Kidney (tissue), 22 donors: ENCODE data around the gene CAMK1D. TPM values are rescaled to one million over a fixed set of nuclear protein-coding genes. Genes with fewer than 3 reads are reported as not detected.
"Not testable (repeated sequence)": the region's sequence is repeated elsewhere in the genome, so short reads cannot be mapped to it uniquely, and the experiment has no call there.

Experiments used
- DNase-seq, 5 donors: peaks; one replicate each; pipeline ENCODE4 v3.0.0-alpha.2; 2013 to 2020
- FAIRE-seq: peaks from 2 replicates; lab custom pipeline; 2012; peaks lifted over from hg19 to GRCh38; lab: Jason Lieb, UNC
- H3K27ac ChIP-seq, 2 donors: one replicate each; pipeline ENCODE4 v1.7.0; 2013; ENCODE audit warnings: low read depth in 2 of 2, low read length in 2 of 2, inconsistent platforms in 1 of 2
- H3K27me3 ChIP-seq: one replicate; pipeline ENCODE4 v1.7.1; 2013; ENCODE audit warnings: low read length, inconsistent platforms; ENCODE audit not compliant: control insufficient read depth, insufficient read depth
- H3K36me3 ChIP-seq, 3 donors: one replicate each; pipeline versions ENCODE4 v1.7.0 to v1.7.1; 2013; ENCODE audit warnings: low read length in 3 of 3, control low read depth in 1 of 3, inconsistent platforms in 1 of 3; ENCODE audit not compliant: insufficient read depth in 3 of 3, control insufficient read depth in 2 of 3
- H3K4me1 ChIP-seq, 3 donors: one replicate each; pipeline versions ENCODE4 v1.7.0 to v1.7.1; 2013; ENCODE audit warnings: low read length in 3 of 3, inconsistent platforms in 1 of 3, low read depth in 1 of 3; ENCODE audit not compliant: control insufficient read depth in 2 of 3, insufficient read depth in 2 of 3
- H3K4me3 ChIP-seq, 3 donors: one replicate each; pipeline versions ENCODE4 v1.7.0 to v1.8.1; 2013; ENCODE audit warnings: low read length in 3 of 3, control low read depth in 1 of 3, inconsistent platforms in 1 of 3
- H3K9ac ChIP-seq, 3 donors: one replicate each; pipeline versions ENCODE4 v1.7.0 to v1.7.1; 2013; ENCODE audit warnings: low read length in 3 of 3, control low read depth in 1 of 3, inconsistent platforms in 1 of 3
- H3K9me3 ChIP-seq, 3 donors: one replicate each; pipeline versions ENCODE4 v1.7.0 to v1.7.1; 2013; ENCODE audit warnings: low read length in 3 of 3, control low read depth in 1 of 3, inconsistent platforms in 1 of 3; ENCODE audit not compliant: control insufficient read depth in 2 of 3, insufficient read depth in 1 of 3
- intact Hi-C: fragments of 100-400 bp; cut with DNase I; formaldehyde crosslinking; loops from one replicate; pipeline ENCODE4 v1.11.1; 2022
- long read RNA-seq, 10 donors: library from polyadenylated mRNA in 1 of 10; unstranded in 1 of 10; transcript quantifications; one replicate each; pipeline ENCODE4 v2.0.0 and lab custom pipeline, GENCODE V29; 2021 to 2026
- polyA plus RNA-seq: library from polyadenylated mRNA; stranded (reverse); fragments of 350-450 nt; fragmentation: Illumina TruSeq; extraction: RNeasy Lipid Tissue Mini Kit (QIAGEN cat#74804); gene quantifications from one replicate; pipeline ENCODE4 v1.2.3, GENCODE V29; 2014; ENCODE audit warnings: low read depth, low replicate concordance; ENCODE audit not compliant: insufficient read depth
- total RNA-seq: library from RNA; stranded (reverse); fragmentation: NEBNext Ultra II Directional; extraction: Animal tissue kit (Norgen Biotek cat#: 25700); gene quantifications from one replicate; pipeline ENCODE4 v1.2.1, GENCODE V29; 2021
- TF ChIP-seq, protein P1 (sequence below): IDR thresholded peaks from 3 replicates; pipeline ENCODE4 v1.5.1; 2012; ENCODE audit warnings: mild to moderate bottlenecking, moderate library complexity, borderline replicate concordance; ENCODE audit not compliant: insufficient read depth; ENCODE audit errors: extremely low read depth
- donor health status: control.
- donor health status: control.
- donor health status: control.
- donor health status: control.
- donor health status: control.
- donor health status: DM: yes; HTN: yes; CAD: no.
- donor health status: Normal renal cell carcinoma (clear cell type).

The CAMK1D gene
- total RNA-seq: 13.7 TPM
- 1.1 TPM for polyA plus RNA-seq
- long read RNA-seq, donor 1: 0 reads
- long read RNA-seq, donor 2: 0 reads
- long read RNA-seq, donor 3: 0 reads
- long read RNA-seq, donor 4: 0 reads
- long read RNA-seq, donor 5: 0 reads
- long read RNA-seq, donor 6: 0 reads
- long read RNA-seq, donor 7, partial matches to known transcripts: 1 of 9 reads
- long read RNA-seq, donor 7, other reads (novel, unspliced or antisense): 8 of 9 reads
- long read RNA-seq, donor 8: 0 reads
- long read RNA-seq, donor 9: 0 reads
- long read RNA-seq, donor 10, partial matches to known transcripts: 7 of 7 reads
- long read RNA-seq, donor 10, other reads (novel, unspliced or antisense): 0 of 7 reads

DNA sequence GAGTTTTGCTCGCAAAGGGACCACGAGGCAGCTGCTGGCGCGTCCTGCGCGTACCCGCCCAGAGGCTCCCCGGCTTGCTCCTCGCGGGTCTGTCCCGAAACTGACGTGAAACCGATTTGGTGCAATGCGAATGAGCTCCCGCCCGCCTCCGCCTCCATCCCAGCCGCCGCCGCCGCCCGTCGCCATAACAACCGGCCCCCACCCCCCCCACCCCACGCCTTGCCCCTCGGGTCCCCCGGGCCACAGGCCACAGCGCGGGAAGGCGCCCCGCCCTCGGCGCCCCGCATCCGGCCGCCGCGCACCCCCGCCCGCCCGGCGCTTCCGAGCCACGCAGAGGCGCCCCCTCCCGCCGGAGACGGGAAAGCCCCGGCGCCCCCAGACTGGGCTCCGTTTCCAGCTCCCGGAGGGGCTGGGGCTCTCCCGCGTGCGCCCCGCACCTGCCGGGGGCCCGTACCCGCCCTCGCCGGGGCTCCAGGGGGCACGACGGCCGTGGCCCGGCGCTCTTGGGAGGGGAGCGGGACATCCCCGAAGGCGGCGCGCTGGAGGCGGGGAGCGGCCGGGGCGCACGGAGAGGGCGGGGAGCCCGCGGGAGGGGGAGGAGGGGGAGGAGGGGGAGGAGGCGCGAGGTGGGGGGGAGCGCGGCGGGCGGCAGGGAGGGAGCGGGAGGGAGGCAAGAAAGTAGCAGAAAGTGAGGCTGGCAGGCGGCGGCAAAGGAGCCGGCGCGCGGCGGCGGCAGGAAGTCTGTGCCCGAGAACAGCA is at the start of gene CAMK1D:
CAMK1D (plus strand) TSS at position 678 of the 759 bp plus-strand sequence.
- Histone ChIP-seq H3K36me3 (no peaks in the 10 kb centered on the region), H3K9me3 (no peaks in the 10 kb centered on the region), H3K27me3 (no peaks in the 10 kb centered on the region), H3K9ac (peak within 1 kb of the TSS; percentile 6 to 67 (median 44)), H3K27ac (peak within 1 kb of the TSS; percentile 43 to 60), H3K4me3 (peak within 1 kb of the TSS; percentile 73 to 84 (median 78)), H3K4me1 (peaks cover 0 to 15% (median 3%) of the 10 kb centered on the region in 3 donors)
- TF ChIP-seq, protein P1, sequence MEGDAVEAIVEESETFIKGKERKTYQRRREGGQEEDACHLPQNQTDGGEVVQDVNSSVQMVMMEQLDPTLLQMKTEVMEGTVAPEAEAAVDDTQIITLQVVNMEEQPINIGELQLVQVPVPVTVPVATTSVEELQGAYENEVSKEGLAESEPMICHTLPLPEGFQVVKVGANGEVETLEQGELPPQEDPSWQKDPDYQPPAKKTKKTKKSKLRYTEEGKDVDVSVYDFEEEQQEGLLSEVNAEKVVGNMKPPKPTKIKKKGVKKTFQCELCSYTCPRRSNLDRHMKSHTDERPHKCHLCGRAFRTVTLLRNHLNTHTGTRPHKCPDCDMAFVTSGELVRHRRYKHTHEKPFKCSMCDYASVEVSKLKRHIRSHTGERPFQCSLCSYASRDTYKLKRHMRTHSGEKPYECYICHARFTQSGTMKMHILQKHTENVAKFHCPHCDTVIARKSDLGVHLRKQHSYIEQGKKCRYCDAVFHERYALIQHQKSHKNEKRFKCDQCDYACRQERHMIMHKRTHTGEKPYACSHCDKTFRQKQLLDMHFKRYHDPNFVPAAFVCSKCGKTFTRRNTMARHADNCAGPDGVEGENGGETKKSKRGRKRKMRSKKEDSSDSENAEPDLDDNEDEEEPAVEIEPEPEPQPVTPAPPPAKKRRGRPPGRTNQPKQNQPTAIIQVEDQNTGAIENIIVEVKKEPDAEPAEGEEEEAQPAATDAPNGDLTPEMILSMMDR: no peak
- intact Hi-C loops: no loop called here
- FAIRE-seq: no peak
- DNase-seq: peak; percentile 81 to 96 (median 87)

DNA sequence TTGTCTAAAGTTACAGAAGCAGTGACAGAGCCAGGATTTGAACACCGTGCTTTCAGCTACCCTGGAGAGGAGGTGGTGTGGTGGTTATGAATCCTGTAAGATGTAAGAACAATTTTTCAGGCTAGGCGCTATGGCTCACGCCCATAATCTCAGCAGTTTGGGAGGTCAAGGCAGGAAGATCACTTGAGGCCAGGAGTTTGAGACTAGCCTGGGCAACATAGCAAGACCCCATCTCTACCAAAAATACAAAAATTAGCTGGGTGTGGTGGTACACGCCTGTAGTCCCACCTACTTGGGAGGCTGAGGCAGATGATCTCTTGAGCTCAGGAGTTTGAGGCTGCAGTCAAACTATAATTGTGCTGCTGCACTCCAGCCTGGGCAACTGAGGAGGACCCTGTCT is 48.3 kb upstream of the CAMK1D start:
- H3K27me3 ChIP-seq, H3K4me3 ChIP-seq, H3K4me1 ChIP-seq, H3K9ac ChIP-seq, intact Hi-C loops, H3K36me3 ChIP-seq, FAIRE-seq, H3K27ac ChIP-seq, H3K9me3 ChIP-seq: not testable (repeated sequence)
- peak in 1 of 5 donors; percentile 8 for DNase-seq

DNA sequence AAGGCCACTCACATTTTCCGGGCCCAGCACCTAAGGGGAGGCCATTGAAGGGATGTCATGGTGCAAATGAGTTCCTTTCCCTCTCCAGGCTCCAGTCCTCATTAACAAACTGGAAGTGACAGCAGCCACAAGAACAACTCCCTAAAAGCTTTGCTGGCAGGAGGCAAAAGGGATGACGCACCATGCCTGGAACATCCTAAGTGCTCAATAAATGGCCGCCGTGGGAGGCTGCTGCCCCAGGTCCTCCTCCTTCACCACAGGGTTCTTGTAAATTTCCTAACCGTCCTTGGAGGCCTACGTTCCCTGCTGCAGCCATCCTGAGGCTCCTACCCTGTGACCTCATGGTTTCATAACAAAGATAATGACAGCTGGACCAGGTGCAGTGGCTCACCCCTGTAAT is 41.3 kb upstream of the CAMK1D start:
- FAIRE-seq: no peak
- Histone ChIP-seq H3K4me3 (no peak overlapping the region), H3K4me1 (no peaks in the 10 kb centered on the region), H3K36me3 (no peaks in the 10 kb centered on the region), H3K27ac (no peak overlapping the region), H3K9me3 (no peaks in the 10 kb centered on the region), H3K27me3 (no peaks in the 10 kb centered on the region), H3K9ac (no peak overlapping the region)
- DNase-seq: peak in 1 of 5 donors; percentile 54
- TF ChIP-seq, protein P1: no peak
- intact Hi-C loops: no loop called here

DNA sequence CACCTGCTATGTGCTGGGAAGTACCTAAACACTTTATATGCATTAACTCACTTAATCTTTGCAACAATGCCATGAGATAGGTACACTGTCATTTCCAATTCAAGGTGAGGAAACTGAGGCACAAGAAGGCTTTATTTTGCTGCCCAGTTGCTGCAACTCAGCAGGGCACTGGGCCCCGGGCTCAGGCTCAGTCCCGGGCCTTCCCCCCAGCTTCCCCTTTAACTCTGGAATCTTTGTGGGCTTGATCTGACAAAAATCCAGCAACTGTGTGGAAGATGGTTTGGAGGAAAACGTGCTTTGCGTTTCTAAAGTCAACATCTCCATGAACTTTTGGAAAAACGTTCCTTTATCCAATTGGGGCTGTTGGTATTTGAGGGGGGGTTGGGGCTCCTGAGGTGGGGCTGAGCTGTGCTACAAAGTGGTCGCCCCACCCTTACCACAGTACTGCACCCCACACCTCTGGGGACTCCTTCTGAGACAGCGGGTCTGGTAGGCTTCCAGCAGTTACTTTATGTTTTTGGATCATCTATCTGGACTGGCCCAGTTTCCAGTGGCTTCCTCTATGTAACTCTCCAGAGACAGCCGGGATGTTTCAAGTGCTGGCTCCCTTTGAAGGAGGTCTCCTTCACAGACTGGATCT is 40.5 kb upstream of the CAMK1D start:
- no peaks in the 10 kb centered on the region for H3K36me3 ChIP-seq
- intact Hi-C loops: no loop called here
- DNase-seq (no peak), FAIRE-seq (no peak)
- H3K27ac ChIP-seq: no peak overlapping the region
- no peaks in the 10 kb centered on the region for H3K27me3 ChIP-seq
- TF ChIP-seq, protein P1: no peak
- H3K9ac ChIP-seq: no peak overlapping the region
- no peaks in the 10 kb centered on the region for H3K4me1 ChIP-seq
- no peaks in the 10 kb centered on the region for H3K9me3 ChIP-seq
- no peak overlapping the region for H3K4me3 ChIP-seq

DNA sequence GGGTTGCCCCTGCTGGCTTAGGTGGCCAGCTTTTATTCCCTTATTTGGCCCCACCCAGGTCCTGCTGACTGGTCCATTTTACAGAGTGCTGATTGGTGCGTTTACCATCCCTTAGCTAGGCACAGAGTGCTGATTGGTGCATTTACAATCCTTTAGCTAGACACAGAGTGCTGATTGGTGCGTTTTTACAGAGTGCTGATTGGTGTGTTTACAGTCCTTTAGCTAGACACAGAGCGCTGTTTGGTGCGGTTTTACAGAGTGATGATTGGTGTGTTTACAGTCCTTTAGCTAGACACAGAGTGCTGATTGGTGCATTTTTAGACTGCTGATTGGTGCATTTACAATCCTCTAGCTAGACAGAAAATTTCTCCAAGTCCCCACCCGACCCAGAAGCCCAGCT is 39.6 kb upstream of the CAMK1D start:
- FAIRE-seq, H3K9ac ChIP-seq, H3K4me1 ChIP-seq, H3K27ac ChIP-seq, intact Hi-C loops, H3K4me3 ChIP-seq, H3K27me3 ChIP-seq, H3K9me3 ChIP-seq, H3K36me3 ChIP-seq: not testable (repeated sequence)
- peak in 1 of 5 donors; percentile 8 for DNase-seq
